Caco-2 (cell line): ENCODE results near the gene CADM4. TPM values are rescaled to one million over a fixed set of nuclear protein-coding genes. Genes with fewer than 3 reads are reported as not detected.

Source experiments
- BruUV-seq: library from RNA; stranded (reverse); fragments of 400-500 nt; replicated peaks from 2 replicates; lab custom pipeline; 2021; lab: Mats Ljungman, UMichigan
- CTCF ChIA-PET: fragments of 300-600 bp; sonication (Branson Sonifier 250); formaldehyde crosslinking; loops from one replicate; lab custom pipeline; 2022; ENCODE audit warnings: antibody characterized with exemption; lab: Charles Lee
- POLR2A ChIA-PET: fragments of 300-600 bp; sonication (Branson Sonifier 250); formaldehyde crosslinking; loops from one replicate; lab custom pipeline; 2022; ENCODE audit warnings: antibody characterized with exemption; lab: Charles Lee
- DNase-seq, 2 experiments: peaks; one replicate each; pipeline versions ENCODE4 v3.0.0 to v3.0.0-alpha.2; 2020 to 2022
- H3K27me3 ChIP-seq: replicated peaks from 2 replicates; pipeline ENCODE4 v1.6.0; 2011; ENCODE audit warnings: low read length; ENCODE audit not compliant: control insufficient read depth, insufficient read depth
- H3K36me3 ChIP-seq: 2 replicates; pipeline ENCODE4 v1.5.1; 2011; ENCODE audit warnings: low read length; ENCODE audit not compliant: control insufficient read depth, insufficient read depth
- H3K4me1 ChIP-seq: fragments of 250-450 bp; sonication (Bioruptor Pico); 2 replicates; pipeline ENCODE4 v1.5.1; 2020; ENCODE audit warnings: mild to moderate bottlenecking
- H3K4me3 ChIP-seq: 2 replicates; pipeline ENCODE4 v1.5.1; 2011; ENCODE audit warnings: low read depth, mild to moderate bottlenecking, control low read depth, low read length
- H3K9me3 ChIP-seq: fragments of 250-450 bp; sonication (Bioruptor Pico); 2 replicates; pipeline ENCODE4 v1.5.1; 2020; ENCODE audit warnings: mild to moderate bottlenecking, moderate library complexity
- H3K27ac Mint-ChIP-seq: one replicate; pipeline ENCODE4 v1.8.0; 2022; ENCODE audit warnings: mixed read lengths; ENCODE audit not compliant: unreplicated experiment
- H3K27me3 Mint-ChIP-seq: one replicate; pipeline ENCODE4 v1.8.0; 2022; ENCODE audit warnings: mixed read lengths; ENCODE audit not compliant: insufficient read depth, unreplicated experiment
- H3K36me3 Mint-ChIP-seq: one replicate; pipeline ENCODE4 v1.8.0; 2022; ENCODE audit warnings: mild to moderate bottlenecking, mixed read lengths; ENCODE audit not compliant: insufficient read depth, unreplicated experiment
- H3K4me1 Mint-ChIP-seq: one replicate; pipeline ENCODE4 v1.8.0; 2022; ENCODE audit warnings: low read depth, mixed read lengths; ENCODE audit not compliant: unreplicated experiment
- H3K4me3 Mint-ChIP-seq: one replicate; pipeline ENCODE4 v1.8.0; 2022; ENCODE audit warnings: mild to moderate bottlenecking, moderate library complexity, mixed read lengths; ENCODE audit not compliant: unreplicated experiment
- H3K9me3 Mint-ChIP-seq: one replicate; pipeline ENCODE4 v1.8.0; 2022; ENCODE audit warnings: mixed read lengths; ENCODE audit not compliant: unreplicated experiment
- CTCF ChIP-seq, 2 experiments: fragments of 200-600 bp in 1 of 2; IDR thresholded peaks; 1 replicate in 1 of 2; 2 replicates in 1 of 2; pipeline versions ENCODE4 v1.5.1 to v1.8.0; 2011 to 2022; ENCODE audit warnings: antibody characterized with exemption in 1 of 2, control low read depth in 1 of 2, inconsistent platforms in 1 of 2, low read depth in 1 of 2, low read length in 1 of 2, mild to moderate bottlenecking in 1 of 2, moderate library complexity in 1 of 2; ENCODE audit not compliant: insufficient read depth in 1 of 2, severe bottlenecking in 1 of 2, unreplicated experiment in 1 of 2
- intact Hi-C: fragments of 100-400 bp; cut with micrococcal nuclease; formaldehyde crosslinking; loops from one replicate; pipeline ENCODE4 v1.10.0; 2022; ENCODE audit not compliant: unreplicated experiment
- total RNA-seq: library from RNA; stranded (reverse); gene quantifications from 2 replicates; pipeline ENCODE4 v1.2.3, GENCODE V29; 2022

Gene CADM4
- total RNA-seq, 1 experiment from 2014 or later, result 13.2 TPM

GRCh38 chr19:43612374-43612773, 27.3 kb downstream of the CADM4 start:
- POLR2A ChIA-PET, result no interaction called here
- H3K4me1 Mint-ChIP-seq, result peaks cover 10% of the 10 kb centered on the region
- no peak overlapping the region for H3K27ac Mint-ChIP-seq

GRCh38 chr19:43611788-43612187, 27.9 kb downstream of the CADM4 start, which contains the start of gene SRRM5:
SRRM5 (plus strand) TSS chr19:43612088; CDS start chr19:43612122, 34 bp downstream.
- Histone ChIP-seq H3K36me3 (peaks cover 1% of the 10 kb centered on the region; the same call in 1 of the 2 replicates), H3K27me3 (no peaks in the 10 kb centered on the region), H3K4me3 (no peak within 1 kb of the TSS), H3K9me3 (no peaks in the 10 kb centered on the region), H3K4me1 (no peaks in the 10 kb centered on the region)
- no peak within 1 kb of the TSS for H3K27ac Mint-ChIP-seq
- POLR2A ChIA-PET, result no interaction called here
- CTCF ChIA-PET, result no interaction called here
- H3K9me3 Mint-ChIP-seq, result no peaks in the 10 kb centered on the region
- BruUV-seq, result no TSS peak
- intact Hi-C loops, result no loop called here
- TF ChIP-seq CTCF (IDR thresholded peaks at IDR 0.05; ENCODE audit: insufficient read depth in 1 of 2, low read depth in 1 of 2, low read length in 1 of 2, severe bottlenecking in 1 of 2, unreplicated experiment in 1 of 2), result no peak
- DNase-seq, result no peak
- H3K27me3 Mint-ChIP-seq, result no peaks in the 10 kb centered on the region
- H3K4me1 Mint-ChIP-seq, result peaks cover 10% of the 10 kb centered on the region
- peaks cover 40% of the 10 kb centered on the region for H3K36me3 Mint-ChIP-seq
- no peak within 1 kb of the TSS for H3K4me3 Mint-ChIP-seq

More at GRCh38 chr19:43612374-43612773, 27.3 kb downstream of the CADM4 start:
- Histone ChIP-seq H3K36me3 (peaks cover 1% of the 10 kb centered on the region; the same call in 1 of the 2 replicates), H3K4me1 (no peaks in the 10 kb centered on the region), H3K9me3 (no peaks in the 10 kb centered on the region), H3K27me3 (no peaks in the 10 kb centered on the region), H3K4me3 (no peak overlapping the region)
- no peak for TF ChIP-seq CTCF (IDR thresholded peaks at IDR 0.05; ENCODE audit: insufficient read depth in 1 of 2, low read depth in 1 of 2, low read length in 1 of 2, severe bottlenecking in 1 of 2, unreplicated experiment in 1 of 2)
- H3K36me3 Mint-ChIP-seq, result peaks cover 37% of the 10 kb centered on the region
- no TSS peak for BruUV-seq
- CTCF ChIA-PET, result no interaction called here
- H3K4me3 Mint-ChIP-seq, result no peak overlapping the region
- intact Hi-C loops, result no loop called here
- no peak for DNase-seq
- H3K9me3 Mint-ChIP-seq, result no peaks in the 10 kb centered on the region
- no peaks in the 10 kb centered on the region for H3K27me3 Mint-ChIP-seq

- H3K36me3 ChIP-seq, result peaks cover 1% of the 10 kb centered on the region; the same call in 1 of the 2 replicates
- Mint-ChIP-seq H3K4me3 (no peak overlapping the region), H3K36me3 (peaks cover 43% of the 10 kb centered on the region), H3K9me3 (no peaks in the 10 kb centered on the region), H3K4me1 (peaks cover 10% of the 10 kb centered on the region), H3K27me3 (no peaks in the 10 kb centered on the region), H3K27ac (no peak overlapping the region)
- CTCF ChIA-PET, result no interaction called here
- no peak for TF ChIP-seq CTCF (IDR thresholded peaks at IDR 0.05; ENCODE audit: insufficient read depth in 1 of 2, low read depth in 1 of 2, low read length in 1 of 2, severe bottlenecking in 1 of 2, unreplicated experiment in 1 of 2)
- intact Hi-C loops, result no loop called here
- H3K9me3 ChIP-seq, result no peaks in the 10 kb centered on the region
- BruUV-seq, result no TSS peak
- H3K27me3 ChIP-seq, result no peaks in the 10 kb centered on the region
- no peak for DNase-seq
- POLR2A ChIA-PET, result interaction anchor here (0.6 kb wide), 1 partner anchor 1110 kb away, joined by 4 read pairs; no protein-coding TSS in a partner anchor
- H3K4me3 ChIP-seq, result no peak overlapping the region
- no peaks in the 10 kb centered on the region for H3K4me1 ChIP-seq
Measured at GRCh38 chr19:43610493-43610892, 29.2 kb downstream of the CADM4 start.
